ENCODE results near the gene WDSUB1. TPM values are rescaled to one million over a fixed set of nuclear protein-coding genes. Genes with fewer than 3 reads are reported as not detected.

The WDSUB1 gene
- total RNA-seq, 4 donors from 2014 or later, result 2.8 to 7.6 (median 5.5) TPM

DNA sequence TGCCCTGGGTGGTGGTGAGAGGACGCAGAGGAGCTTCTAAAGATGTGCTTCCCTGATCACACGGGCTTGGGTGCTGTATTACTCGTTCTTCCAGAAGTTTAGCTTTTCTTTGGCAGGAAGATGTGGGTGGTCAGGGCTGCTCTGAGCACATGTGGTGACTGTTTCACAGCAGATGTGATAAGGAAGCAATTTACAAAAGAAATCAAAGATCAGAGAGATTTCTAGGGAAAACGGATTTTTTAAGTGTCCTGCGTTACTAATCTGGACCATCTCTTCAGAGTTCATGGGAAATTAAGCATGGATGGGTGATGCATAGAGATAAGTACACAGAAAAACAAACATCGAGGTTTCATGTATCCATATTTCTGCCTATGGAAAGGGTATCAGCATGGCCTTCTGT lies 99.4 kb downstream of the WDSUB1 start:
- no peak for TF ChIP-seq POLR2A (IDR thresholded peaks at IDR 0.05)
- TF ChIP-seq, protein P1, sequence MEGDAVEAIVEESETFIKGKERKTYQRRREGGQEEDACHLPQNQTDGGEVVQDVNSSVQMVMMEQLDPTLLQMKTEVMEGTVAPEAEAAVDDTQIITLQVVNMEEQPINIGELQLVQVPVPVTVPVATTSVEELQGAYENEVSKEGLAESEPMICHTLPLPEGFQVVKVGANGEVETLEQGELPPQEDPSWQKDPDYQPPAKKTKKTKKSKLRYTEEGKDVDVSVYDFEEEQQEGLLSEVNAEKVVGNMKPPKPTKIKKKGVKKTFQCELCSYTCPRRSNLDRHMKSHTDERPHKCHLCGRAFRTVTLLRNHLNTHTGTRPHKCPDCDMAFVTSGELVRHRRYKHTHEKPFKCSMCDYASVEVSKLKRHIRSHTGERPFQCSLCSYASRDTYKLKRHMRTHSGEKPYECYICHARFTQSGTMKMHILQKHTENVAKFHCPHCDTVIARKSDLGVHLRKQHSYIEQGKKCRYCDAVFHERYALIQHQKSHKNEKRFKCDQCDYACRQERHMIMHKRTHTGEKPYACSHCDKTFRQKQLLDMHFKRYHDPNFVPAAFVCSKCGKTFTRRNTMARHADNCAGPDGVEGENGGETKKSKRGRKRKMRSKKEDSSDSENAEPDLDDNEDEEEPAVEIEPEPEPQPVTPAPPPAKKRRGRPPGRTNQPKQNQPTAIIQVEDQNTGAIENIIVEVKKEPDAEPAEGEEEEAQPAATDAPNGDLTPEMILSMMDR (IDR thresholded peaks at IDR 0.05), result no peak
- H3K4me3 ChIP-seq (ENCODE audit: low read depth, poor library complexity, severe bottlenecking), result no peak overlapping the region
- DNase-seq (ENCODE audit: low spot score in 2 of 2), result no peak
- WGBS, 2 donors, result 49 to 56% methylated on average over 6 of the region's 6 CpGs
- intact Hi-C loops (cut with DNase I; ENCODE audit: low total_unique reads), result no loop called here

DNA sequence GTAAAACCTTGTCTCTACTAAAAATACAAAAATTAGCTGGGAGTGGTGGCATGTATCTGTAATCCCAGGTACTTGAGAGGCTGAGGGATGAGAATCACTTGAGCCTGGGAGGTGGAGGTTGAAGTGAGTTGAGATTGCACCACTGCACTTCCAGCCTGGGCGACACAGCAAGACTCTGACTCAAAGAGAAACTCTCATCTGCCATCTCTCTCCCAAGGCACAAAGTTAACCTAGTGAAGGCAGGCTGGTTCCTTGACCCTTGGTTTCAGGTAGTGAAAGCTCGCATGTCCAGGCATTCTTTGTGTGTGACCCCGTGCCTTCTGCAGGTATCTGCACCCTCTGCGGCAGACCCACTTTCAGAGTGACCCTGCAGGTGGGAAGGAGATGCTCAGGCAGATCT lies 100.0 kb downstream of the WDSUB1 start:
- 90 to 91% methylated on average over 4 of the region's 4 CpGs for WGBS, 2 donors
- intact Hi-C loops (cut with DNase I; ENCODE audit: low total_unique reads), result no loop called here
- TF ChIP-seq POLR2A (IDR thresholded peaks at IDR 0.05), result no peak
- TF ChIP-seq, protein P1 (IDR thresholded peaks at IDR 0.05), result no peak
- no peak overlapping the region for H3K4me3 ChIP-seq (ENCODE audit: low read depth, poor library complexity, severe bottlenecking)
- DNase-seq (ENCODE audit: low spot score in 2 of 2), result no peak

Small RNA genes lying within 50 kb of the gene (microRNA-seq; reads per million reads assigned to microRNA genes)
- 0 reads per million in 2 donors for gene MIR6888 (ENCODE audit: borderline number of aligned reads in 1 of 2, borderline replicate concordance in 2 of 2)
